ENCODE data around the gene PHF24.
"Not testable (repeated sequence)": the region's sequence is repeated elsewhere in the genome, so short reads cannot be mapped to it uniquely, and the experiment has no call there.

Gene PHF24

DNA sequence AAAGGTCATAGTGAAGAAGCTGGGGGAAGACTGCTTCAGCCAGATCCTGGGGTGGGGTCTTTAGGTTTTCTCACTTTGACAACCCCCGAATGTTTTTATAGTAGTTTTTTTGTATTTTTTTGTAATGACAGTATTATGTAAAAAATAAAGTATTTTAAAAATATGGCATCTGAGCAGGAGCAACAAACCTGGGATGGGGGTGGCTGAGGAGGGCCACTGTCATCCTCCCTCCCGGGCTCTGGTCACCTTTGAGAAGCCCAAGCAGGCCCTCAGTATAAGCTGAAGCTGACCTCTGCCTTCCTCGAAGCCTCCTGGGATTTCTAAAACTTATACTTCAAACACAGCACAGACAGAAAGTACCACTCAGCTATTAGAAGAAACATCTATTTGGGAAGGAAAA lies 40.2 kb downstream of the PHF24 start:
- FAIRE-seq, result no peak

DNA sequence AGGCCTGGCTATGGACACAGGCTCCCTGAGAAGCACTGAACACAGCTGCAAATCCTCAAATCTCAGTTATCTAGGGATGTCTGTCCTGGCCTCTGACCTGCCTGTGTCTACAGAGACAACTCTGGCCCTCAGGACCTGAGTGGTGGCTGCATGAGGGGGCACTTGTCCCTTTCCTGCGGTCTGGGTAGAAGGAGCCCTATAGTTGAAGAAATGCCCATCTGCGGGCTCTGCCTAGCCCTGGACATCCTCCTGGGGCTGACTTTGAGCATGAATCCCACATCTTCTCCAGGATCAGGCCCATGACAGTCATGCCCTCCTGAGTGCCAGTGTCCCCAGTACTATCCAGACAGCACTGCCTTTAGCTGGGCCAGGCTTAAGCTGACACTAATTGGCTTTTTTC lies 41.5 kb downstream of the PHF24 start:
- FAIRE-seq, result no peak

DNA sequence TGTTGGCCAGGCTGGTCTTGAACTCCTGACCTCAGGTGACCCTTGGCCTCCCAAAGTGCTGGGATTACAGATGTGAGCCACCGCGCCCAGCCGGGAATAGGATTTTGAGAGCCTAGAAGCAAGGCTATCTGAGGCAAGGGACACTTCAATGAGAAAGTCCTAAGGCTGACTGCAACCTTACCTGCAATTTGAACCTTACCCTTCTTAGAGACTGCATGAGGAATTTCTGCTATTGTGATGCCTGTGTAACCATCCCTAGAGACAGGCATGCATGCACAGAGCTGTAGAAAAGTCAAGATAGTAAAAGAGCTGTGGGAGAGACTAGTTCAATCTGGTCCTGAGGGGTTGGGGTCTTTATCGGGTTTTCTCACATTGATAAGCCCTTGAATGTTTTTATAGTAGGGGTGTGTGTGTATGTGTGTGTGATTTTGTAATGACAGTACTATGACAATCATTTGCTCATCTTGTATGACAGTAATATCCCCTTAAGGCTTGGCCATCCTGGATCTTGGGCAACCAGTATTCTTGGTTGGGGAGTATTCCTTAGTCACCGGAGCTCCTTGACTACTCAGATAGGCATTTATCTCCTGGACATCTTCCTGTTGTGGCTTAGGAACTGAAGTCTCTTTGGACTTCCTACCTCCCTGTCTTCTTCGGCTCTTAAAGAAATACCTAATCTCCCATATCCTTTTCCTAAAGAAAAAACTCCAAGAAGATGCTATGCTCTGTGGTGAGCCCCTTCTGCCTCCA lies 42.6 kb downstream of the PHF24 start:
- FAIRE-seq, result no peak

DNA sequence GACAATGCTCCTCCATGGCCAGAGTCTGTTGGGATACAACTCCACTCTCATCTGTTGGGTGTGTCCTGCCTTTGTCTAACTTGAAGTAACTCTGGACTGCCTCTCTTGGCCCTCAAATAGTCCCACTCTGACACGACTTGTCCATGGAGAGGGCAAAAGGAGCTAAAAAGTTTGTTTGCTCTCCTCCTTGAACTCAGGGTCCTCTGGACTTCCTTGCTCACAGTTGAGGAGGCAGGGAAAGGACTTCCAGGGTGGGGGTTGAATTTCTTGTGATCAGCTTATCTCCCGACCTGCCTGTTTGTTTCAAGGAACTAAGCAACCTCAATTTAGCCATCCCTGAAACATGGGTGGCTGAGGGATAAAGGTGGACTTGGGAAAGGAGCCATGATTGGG lies 43.2 kb downstream of the PHF24 start:
- no peak for FAIRE-seq

DNA sequence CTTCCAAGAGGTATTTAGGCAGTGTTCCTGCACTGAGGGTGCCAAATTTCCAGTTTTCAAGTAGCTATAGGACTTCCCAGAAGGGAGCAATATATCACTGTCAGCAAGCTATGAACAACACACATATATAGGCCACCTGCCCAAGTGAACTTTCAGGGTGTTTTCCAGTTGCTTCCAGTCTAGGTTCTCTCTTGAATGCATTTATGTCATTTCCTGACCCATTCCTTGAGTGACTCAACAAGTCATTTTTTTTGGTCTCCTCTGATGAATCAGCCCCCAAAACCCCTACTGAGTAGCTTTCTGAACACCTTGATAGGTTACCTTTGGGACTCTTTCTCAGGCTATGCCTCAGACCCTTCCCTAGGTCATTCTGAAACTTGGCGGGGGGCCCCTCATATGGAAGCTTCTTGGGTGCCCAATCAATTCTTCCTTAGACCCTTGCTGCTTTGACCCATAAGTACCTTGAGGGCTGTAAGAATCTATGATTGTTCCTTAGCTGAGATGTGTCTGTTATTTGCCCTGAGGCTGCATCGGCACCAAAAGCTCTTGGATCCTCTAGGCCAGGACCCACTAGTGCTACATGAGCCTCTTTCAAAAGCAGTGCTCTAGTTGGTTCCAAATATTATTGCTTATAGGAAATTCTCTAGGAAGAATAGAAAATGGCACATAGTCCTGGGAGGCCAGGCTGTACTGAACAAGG lies 43.9 kb downstream of the PHF24 start:
- no peak for FAIRE-seq

DNA sequence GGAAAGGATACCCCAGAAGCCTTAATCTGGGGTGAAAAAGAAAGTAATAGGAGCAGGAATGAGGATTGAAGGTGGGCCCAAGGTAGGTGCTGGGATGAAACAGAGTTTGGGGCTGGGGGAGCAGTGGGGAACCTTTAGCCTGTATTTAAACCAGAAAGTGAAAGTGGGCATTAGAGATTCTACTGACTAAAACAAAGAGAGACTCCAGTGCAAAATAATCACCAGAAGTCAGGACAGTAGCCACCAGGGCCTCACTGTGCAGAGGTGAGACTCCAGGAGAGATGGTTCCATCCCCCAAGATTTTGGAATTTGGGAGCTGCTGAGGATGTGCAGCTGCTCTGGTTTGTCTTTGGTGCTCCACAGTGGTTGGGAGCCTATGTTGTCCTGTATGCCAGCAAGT lies 44.5 kb downstream of the PHF24 start:
- FAIRE-seq, result no peak

DNA sequence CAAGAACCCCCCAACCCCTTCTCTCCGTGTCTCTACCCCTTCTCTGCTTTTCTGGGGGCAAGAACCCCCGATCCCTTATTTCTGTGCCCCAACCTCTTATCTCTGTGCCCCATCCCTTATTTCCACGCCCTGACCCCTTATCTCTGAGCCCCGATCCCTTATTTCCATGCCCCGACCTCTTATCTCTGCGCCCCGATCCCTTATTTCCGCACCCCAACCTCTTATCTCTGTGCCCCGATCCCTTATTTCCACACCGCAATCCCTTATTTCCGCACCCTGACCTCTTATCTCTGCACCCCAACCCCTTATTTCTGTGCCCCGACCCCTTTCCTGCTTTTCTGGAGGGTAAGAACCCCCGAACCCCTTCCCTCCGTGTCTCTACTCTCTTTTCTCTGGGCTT lies 46.2 kb downstream of the PHF24 start:
- FAIRE-seq, result not testable (repeated sequence)

DNA sequence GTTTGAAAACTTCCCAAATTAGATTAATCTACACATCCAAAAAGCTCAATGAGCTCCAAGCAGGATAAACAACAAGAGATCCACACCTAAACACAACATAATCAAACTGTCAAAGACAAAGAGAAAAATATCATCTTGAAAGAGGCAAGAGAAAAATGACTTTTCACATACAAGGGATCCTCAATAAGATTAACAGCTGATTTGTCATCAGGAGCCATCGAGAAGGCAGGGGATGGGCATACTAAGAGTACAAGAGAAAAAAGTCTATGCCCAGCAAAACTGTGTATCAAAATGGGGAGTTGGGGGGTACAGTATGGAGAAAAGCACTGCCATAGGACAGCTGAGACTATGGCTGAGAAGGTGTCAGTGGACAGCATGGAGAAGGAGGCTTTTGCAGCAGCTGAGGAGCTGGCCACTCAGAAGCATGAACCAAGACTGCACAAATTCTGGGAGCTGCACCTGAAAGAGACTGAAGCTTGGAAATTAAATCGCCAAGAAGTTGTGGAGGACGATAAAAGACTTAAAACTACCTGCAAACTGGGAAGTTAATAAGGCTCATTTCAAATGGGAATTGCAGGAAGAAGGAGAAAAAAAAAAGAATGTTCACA lies 52.4 kb downstream of the PHF24 start:
- no peak for FAIRE-seq

DNA sequence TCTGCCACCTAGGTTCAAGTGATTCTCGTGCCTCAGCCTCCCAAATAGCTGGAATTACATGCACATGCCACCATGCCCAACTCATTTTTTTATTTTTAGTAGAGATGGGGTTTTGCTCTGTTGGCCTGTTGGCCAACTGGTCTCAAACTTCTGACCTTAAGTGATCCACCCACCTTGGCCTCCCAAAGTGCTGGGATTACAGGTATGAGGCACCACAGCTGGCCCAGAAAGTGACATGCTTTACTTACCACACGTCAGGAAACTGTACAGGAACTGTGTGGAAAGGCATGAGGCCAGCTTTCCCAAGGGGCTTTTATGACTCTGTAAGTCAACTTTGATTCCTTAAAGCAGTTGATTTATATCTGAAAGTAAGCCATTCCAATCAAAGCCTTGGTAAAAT lies 56.4 kb downstream of the PHF24 start:
- FAIRE-seq, result no peak

DNA sequence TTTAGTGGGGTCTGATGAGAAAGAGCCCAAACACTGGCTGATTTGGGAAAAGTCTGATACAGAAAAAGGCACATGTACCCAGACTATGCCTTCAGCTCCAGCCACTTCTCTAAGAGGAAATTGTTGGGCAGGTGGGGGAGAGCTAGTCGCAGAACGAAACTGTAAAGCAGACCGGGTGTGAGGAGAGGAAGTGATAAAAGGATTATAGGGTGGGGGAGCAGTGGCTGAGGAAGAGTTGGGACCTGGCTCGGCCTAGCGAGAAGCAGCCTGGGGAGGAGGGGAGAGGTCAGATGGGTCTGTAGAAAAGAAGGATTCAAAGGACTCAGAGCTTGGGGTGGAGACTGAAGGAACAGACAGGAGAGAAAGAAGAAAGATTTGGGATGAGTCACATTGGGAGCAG lies 65.4 kb downstream of the PHF24 start:
- not testable (repeated sequence) for FAIRE-seq

DNA sequence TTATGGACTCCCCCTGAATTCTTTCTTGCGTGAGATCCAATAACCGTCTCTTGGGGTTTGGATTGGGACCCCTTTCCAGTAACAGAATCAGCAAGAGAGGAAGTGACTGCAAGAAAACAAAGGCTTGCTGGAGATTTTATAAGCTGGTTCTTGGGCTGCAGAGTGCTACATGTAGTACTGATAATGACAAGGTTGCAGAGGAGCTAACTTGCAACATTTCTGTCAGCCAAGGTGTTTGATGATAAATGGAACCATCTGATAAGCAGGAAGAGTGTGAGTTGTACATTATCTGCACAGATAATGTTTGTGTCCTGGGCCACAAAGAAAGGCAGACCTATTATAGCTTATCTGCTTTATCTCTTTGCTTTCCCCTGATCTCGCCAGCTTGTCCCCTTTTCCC lies 68.6 kb downstream of the PHF24 start:
- no peak for FAIRE-seq

DNA sequence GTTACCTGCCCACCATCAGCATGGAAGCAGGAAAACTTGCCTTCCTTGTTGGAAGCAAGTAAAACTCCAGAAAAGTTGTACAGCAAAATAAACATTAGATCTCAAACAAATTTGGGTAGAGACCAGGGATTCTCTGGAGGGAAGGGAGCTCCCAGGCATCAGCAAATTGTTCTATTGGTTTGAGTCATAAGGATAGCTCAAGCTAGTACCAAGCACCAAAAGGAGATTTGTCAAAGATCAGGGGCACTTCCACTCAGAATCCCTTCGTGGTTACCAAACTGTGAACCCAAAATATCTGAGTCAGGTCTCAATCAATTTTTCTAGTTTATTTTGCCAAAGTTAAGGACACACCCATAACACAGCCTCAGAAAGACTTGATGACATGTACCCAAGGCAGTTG lies 69.3 kb downstream of the PHF24 start:
- FAIRE-seq, result no peak

DNA sequence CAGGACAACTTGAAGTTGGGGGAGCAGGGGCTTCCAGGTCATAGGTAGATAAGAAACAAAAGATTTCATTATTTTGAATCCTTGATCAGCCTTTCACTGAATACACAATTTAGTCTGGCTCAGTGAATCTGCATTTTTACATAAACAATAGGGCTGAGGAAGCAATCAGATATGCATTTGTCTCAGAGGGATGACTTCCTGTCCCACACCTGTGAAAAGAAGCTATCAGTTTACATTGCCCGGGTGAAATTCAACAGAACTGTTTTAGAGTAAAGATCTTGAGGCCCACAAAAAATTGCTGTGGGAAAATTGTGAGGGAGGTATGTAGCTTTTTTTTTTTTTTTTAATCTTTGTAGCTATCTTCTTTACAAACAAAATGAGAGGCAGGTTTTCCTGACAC lies 69.8 kb downstream of the PHF24 start:
- no peak for FAIRE-seq

DNA sequence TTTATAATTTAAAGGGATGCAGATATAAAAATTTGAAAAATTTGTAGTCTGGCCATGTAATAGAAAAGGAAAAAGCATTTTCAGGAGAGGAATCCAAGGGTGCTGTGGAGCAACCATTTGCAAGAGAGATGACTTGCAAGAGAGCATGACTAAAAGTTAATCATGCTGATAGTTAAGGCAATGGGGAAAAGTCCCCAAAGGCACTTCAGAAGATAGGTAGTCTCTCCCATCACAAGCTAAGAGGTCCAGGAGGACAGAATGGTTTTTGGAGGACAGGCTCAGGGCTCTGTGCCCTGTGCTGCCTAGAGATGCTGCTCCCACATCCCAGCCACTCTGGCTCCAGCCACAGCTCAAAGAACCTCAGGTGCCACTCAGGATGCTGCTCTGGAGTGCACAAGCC lies 70.3 kb downstream of the PHF24 start:
- FAIRE-seq, result no peak

DNA sequence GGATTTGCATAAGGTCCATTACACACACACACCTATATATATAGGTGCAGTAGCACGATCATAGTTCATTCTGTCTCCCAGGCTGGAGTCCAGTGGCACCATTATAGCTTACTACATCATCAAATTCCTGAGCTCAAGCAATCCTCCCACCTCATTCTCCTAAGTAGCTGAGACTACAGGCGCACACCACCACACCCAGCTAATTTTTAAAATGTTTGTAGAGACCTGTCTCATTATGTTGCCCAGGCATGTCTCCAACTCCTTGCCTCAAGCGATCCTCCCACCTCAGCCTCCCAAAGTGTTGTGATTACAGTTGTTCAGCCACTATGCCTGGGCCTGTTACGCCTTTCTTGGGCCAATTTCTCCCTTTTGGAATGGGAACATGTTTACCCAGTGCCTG lies 71.2 kb downstream of the PHF24 start:
- no peak for FAIRE-seq

DNA sequence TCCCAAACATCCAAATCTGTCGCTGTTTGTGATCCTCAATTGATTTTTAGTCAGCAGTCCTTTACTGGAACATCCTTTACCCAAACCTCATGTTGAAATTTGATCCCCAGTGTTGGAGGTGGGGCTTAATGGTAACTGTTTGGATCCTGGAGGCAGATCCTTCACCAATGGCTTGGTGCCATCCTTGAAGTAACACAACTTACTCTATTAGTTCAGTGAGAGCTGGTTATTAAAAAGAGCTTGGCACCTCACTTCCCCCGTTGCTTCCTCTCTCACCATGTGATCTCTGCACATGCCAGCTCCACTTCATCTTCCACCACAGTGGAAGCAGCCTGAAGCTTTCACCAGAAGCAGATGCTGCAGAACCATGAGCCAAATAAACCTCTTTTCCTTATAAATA lies 71.8 kb downstream of the PHF24 start:
- no peak for FAIRE-seq
